Measurements from ENCODE around the gene LAIR1. TPM values are rescaled to one million over a fixed set of nuclear protein-coding genes. Genes with fewer than 3 reads are reported as not detected.
"Not testable (repeated sequence)": the region's sequence is repeated elsewhere in the genome, so short reads cannot be mapped to it uniquely, and the experiment has no call there.

LAIR1 gene
- total and polyA plus RNA-seq, 12 donors = 3.5 to 80.7 (median 38.5) TPM

- intact Hi-C loops (cut with DNase I) = no loop called here
- WGBS, 4 donors = 64 to 85% (median 78%) methylated on average over 2 of the region's 2 CpGs
- no peak for DNase-seq
These were observed 16.2 kb upstream of the LAIR1 start for GRCh38 chr19:54380897-54381296.

GRCh38 chr19:54379187-54379678 lies 14.5 kb upstream of the LAIR1 start:
- Histone ChIP-seq H3K9me3 (replicated peaks in 1 of 3) (no peaks in the 10 kb centered on the region), H3K4me1 (replicated peaks in 1 of 2) (no peaks in the 10 kb centered on the region), H3K4me3 (no peak overlapping the region), H3K36me3 (replicated peaks in 1 of 2) (no peaks in the 10 kb centered on the region), H3K27ac (peak overlapping the region in 1 of 5 donors; percentile 45), H3K27me3 (peaks cover 3% of the 10 kb centered on the region)
- intact Hi-C loops (cut with DNase I) = no loop called here
- no peak for DNase-seq
- TF ChIP-seq CTCF (IDR thresholded peaks at IDR 0.05) (no peak), POLR2A (IDR thresholded peaks at IDR 0.05) (no peak)
- 53 to 64% (median 60%) methylated on average over 5 of the region's 5 CpGs for WGBS, 4 donors

More at GRCh38 chr19:54380897-54381296, 16.2 kb upstream of the LAIR1 start:
- Histone ChIP-seq H3K4me1 (replicated peaks in 1 of 2) (no peaks in the 10 kb centered on the region), H3K27ac (no peak overlapping the region), H3K36me3 (replicated peaks in 1 of 2) (no peaks in the 10 kb centered on the region), H3K9me3 (replicated peaks in 1 of 3) (no peaks in the 10 kb centered on the region), H3K4me3 (no peak overlapping the region), H3K27me3 (peaks cover 3% of the 10 kb centered on the region)
- TF ChIP-seq POLR2A (IDR thresholded peaks at IDR 0.05) = no peak
- no peak for TF ChIP-seq CTCF (IDR thresholded peaks at IDR 0.05)

GRCh38 chr19:54376610-54377285 lies 12.0 kb upstream of the LAIR1 start:
- no peaks in the 10 kb centered on the region for H3K9me3 ChIP-seq (replicated peaks in 1 of 3)
- H3K4me1 ChIP-seq (replicated peaks in 1 of 2) = no peaks in the 10 kb centered on the region
- no peak for DNase-seq
- intact Hi-C loops (cut with DNase I) = no loop called here
- H3K36me3 ChIP-seq (replicated peaks in 1 of 2) = no peaks in the 10 kb centered on the region
- TF ChIP-seq POLR2A (IDR thresholded peaks at IDR 0.05) (no peak), CTCF (IDR thresholded peaks at IDR 0.05) (no peak)
- H3K27me3 ChIP-seq = peaks cover 3% of the 10 kb centered on the region
- H3K4me3 ChIP-seq = no peak overlapping the region
- no peak overlapping the region for H3K27ac ChIP-seq
- 48 to 57% (median 53%) methylated on average over 11 of the region's 11 CpGs for WGBS, 4 donors

- WGBS, 4 donors = 69 to 81% (median 71%) methylated on average over 20 to 28 of the region's 28 CpGs
- H3K4me1 ChIP-seq (replicated peaks in 1 of 2); H3K27me3 ChIP-seq; H3K4me3 ChIP-seq; DNase-seq; H3K36me3 ChIP-seq (replicated peaks in 1 of 2); intact Hi-C loops (cut with DNase I); H3K9me3 ChIP-seq (replicated peaks in 1 of 3): not testable (repeated sequence)
- H3K27ac ChIP-seq = peak overlapping the region in 3 of 5 donors; percentile 17 to 73 (median 57)
These were observed 10.6 kb upstream of the LAIR1 start for GRCh38 chr19:54375181-54375938.

Measured in adrenal gland (tissue), 12 donors.